SHP77 (cell line): Measurements from ENCODE around the gene PADI1.

Source experiments
- DNase-seq, 2 experiments: peaks; one replicate each; lab custom pipeline; 2025; lab: John Stamatoyannopoulos, UW

PADI1 gene

GRCh38 chr1:17215545-17215890, 10.6 kb downstream of the PADI1 start:
- DNase-seq, result no peak

- no peak for DNase-seq
Measured at GRCh38 chr1:17216078-17216477, 11.2 kb downstream of the PADI1 start.

- no peak for DNase-seq
Measured at GRCh38 chr1:17217607-17218006, 12.7 kb downstream of the PADI1 start.

GRCh38 chr1:17218939-17219338, 14.0 kb downstream of the PADI1 start:
- no peak for DNase-seq

- no peak for DNase-seq
Measured at GRCh38 chr1:17220287-17220686, 15.4 kb downstream of the PADI1 start.

- no peak for DNase-seq
Measured at GRCh38 chr1:17222557-17222956, 17.6 kb downstream of the PADI1 start.

GRCh38 chr1:17224434-17224833, 19.5 kb downstream of the PADI1 start:
- no peak for DNase-seq

- DNase-seq, result no peak
Measured at GRCh38 chr1:17225140-17225539, 20.2 kb downstream of the PADI1 start.

GRCh38 chr1:17227358-17227915, 22.5 kb downstream of the PADI1 start:
- no peak for DNase-seq

- no peak for DNase-seq
Measured at GRCh38 chr1:17228619-17229018, 23.7 kb downstream of the PADI1 start.

- no peak for DNase-seq
Measured at GRCh38 chr1:17229379-17229778, 24.5 kb downstream of the PADI1 start.

- DNase-seq, result no peak
Measured at GRCh38 chr1:17230106-17230505, 25.2 kb downstream of the PADI1 start.

- no peak for DNase-seq
Measured at GRCh38 chr1:17230671-17231310, 25.9 kb downstream of the PADI1 start.

- no peak for DNase-seq
Measured at GRCh38 chr1:17232759-17233661, 28.1 kb downstream of the PADI1 start.

- no peak for DNase-seq
Measured at GRCh38 chr1:17233675-17234320, 28.9 kb downstream of the PADI1 start.

- no peak for DNase-seq
Measured at GRCh38 chr1:17234405-17234804, 29.5 kb downstream of the PADI1 start.

- DNase-seq, result no peak
Measured at GRCh38 chr1:17235135-17235885, 30.4 kb downstream of the PADI1 start.

GRCh38 chr1:17236779-17237560, 32.0 kb downstream of the PADI1 start:
- peak; percentile 76 for DNase-seq

- no peak for DNase-seq
Measured at GRCh38 chr1:17237561-17237903, 32.6 kb downstream of the PADI1 start.

- DNase-seq, result peak; percentile 41 to 64
Measured at GRCh38 chr1:17239420-17239819, 34.5 kb downstream of the PADI1 start.
